GM15510 (cell line): ENCODE measurements around the gene GALNTL6.

Source experiments
- POLR2A ChIP-seq: IDR thresholded peaks from 3 replicates; pipeline ENCODE4 v1.6.1; 2011; ENCODE audit warnings: borderline replicate concordance; ENCODE audit not compliant: insufficient read length; ENCODE audit errors: extremely low read depth

Gene GALNTL6

DNA sequence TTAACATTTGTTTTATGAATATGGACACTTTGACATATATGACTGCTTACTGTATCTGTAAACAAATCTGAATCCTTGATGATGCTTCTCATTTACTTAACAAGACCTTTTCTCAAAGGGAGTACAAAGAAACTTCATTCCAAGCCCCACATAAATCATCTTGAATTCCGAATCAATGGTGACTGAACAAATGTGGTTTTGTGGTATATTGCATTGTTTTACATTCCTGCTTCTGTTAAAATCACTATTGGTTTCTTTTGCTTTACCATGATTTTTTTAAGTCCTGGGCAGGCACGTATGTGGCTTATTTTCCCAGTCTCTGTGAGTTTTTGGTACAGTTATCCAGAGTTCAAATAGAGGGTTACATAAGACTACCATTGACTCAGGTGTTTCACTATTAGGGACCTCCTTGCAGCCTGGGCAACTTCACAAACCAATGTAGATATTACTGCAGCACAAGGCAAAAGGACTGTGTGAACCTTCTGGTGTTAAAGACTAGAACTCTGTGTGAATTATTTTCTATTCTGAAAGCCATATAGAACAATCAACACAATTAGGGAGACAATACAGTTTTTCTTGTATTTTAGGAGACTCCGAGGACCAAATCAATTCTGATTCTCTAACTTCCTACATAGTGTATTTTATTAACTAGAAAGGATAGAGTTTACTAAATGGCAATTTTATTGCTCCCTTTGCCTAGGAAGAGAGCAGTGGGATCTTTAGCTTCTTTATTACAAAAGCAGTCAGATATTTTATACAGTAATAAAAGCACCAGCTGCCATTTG, 196.4 kb downstream of the GALNTL6 start:
- no peak for TF ChIP-seq POLR2A

DNA sequence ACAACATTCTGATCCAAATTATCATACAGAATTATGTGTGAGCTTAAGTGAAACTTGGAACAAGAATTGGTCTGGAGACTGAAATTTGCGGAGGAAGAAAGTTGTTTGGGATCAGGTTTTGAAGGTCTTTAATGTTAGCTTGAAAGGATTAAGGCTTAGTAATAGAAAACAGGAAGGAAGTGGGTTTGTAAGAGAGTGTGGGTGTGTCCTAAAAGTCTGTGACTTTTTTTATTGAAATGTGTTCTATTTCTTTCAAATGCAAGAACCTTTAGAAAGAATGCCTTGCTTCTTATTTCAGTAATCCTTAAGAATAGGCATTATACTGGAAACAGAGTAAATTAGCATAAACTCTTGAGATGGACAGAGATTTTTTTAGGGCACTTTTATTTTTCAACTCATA, 198.0 kb downstream of the GALNTL6 start:
- no peak for TF ChIP-seq POLR2A

DNA sequence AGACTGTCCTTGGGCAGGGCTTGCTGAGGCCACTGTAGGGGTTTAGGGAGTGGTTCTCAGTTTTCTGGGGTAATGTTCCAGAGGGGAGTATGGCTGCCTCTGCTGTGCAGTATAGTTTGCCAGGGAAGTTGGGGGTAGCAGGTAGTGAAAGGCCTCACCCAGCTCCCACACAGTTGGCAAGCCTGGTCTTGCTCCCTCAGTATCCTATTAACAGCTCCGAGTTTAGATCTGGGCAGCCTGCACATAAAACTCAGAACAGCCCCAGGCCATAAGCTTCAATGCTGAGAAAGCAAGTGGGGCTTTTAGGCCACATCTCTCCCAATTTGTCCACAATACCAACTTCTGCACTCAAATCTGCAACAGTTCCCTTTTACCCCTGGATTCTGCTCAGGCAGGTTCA, 205.2 kb downstream of the GALNTL6 start:
- TF ChIP-seq POLR2A, result no peak

DNA sequence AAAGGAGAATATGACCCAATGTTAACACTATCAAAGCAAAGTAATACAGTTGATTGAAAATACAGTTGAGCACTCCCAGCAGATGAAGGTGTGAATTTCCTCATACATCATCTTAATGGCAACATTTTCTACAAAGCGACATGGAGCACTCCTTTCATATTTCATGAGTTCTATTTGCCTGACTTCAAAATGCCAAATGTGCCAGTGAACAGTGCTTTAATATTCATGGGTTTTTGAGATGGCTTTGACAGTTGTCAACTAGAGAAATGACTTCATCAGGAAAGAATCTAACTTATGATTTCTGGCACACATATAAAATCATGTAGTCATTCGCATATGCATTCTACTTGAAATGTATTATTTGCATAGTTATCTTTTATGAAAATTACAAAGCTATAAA, 222.4 kb downstream of the GALNTL6 start:
- TF ChIP-seq POLR2A, result no peak

DNA sequence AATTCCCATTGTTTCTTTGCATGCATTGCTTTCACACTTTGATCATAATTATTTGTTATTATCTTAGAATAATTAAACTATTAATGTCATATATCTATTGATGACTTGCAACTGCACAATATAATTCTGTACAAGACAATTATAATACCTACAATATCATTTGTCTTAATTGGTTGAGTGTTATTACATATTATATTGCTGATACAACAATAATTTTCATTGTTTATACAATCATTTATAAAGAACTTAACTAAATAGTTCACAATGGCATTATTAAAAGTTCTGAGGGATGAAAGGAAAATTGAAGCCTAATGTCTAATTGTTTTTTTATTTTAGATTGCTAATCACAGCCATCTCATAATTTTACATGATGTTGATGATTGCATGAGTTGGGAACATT, 227.6 kb downstream of the GALNTL6 start:
- no peak for TF ChIP-seq POLR2A

DNA sequence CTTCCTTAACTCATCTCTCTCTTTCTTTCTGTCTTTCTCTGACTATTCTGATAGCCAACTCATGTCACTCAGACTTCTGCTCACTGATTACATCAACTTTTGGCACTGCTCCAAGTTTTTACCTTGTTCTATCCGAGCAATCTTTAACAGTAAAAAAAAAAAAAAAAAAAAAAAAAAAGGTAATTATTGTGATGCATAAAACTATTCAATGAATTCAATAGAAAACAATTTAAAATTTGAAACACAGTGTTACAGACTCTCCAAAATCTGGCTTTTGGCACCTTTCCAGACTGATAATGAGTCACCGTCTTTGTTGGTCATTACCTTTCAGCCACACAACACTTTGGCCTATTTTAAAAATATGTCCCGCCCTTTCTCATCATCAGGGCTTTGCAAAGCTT, 229.5 kb downstream of the GALNTL6 start:
- no peak for TF ChIP-seq POLR2A

DNA sequence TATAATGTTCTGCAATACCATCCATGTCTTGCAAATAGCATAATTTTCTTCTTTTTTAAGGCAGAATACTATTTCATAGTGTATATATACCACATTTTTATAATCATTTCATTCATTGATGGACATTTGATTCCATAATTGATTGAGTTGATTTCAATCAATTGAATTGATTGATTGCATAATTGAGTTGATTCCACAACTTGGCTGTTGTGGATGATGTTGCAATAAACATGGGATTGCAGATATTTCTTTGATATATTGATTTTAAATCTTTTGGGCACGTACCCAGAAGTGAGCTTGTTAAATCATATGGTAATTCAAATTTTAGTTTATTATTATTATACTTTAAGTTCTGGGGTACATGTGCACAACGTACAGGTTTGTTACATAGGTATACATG, 232.8 kb downstream of the GALNTL6 start:
- no peak for TF ChIP-seq POLR2A

DNA sequence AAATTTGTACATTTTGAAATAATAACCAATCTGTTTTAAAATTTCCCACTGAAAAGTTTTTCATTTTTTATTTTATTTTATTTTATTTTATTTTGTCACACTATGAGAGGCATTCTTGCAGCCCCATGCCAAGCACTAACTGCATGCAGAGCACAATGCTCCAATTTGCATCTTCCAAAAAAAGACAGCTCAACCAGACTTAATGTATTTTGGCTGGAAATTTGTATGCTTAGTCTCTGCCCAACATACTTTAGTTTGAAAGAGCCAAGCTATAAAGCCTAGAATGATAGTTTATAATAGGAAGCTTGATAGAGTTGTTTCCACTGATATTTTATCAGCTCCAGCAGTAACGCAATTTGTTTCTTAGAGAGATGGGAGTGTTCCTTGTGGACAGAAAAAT, 235.5 kb downstream of the GALNTL6 start:
- no peak for TF ChIP-seq POLR2A

DNA sequence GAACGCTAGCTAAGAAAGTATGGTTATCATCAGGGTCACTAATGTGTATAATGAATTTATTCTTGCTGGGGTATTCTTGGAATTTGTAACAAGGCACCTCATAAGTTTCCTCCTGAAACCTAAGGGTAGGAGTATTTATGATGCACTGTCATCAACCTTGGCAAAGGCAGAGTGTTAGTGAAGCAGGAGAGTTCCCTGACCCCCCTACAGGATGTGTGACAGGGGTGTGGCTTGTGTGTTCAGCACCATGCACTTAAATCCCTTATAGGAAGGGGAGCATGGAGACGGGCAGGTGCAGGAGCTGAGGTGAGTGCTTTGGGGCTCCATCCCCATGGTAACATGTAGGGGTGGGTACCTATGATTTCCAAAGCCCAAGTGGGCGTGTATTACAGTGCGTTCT, 237.7 kb downstream of the GALNTL6 start:
- TF ChIP-seq POLR2A, result no peak

DNA sequence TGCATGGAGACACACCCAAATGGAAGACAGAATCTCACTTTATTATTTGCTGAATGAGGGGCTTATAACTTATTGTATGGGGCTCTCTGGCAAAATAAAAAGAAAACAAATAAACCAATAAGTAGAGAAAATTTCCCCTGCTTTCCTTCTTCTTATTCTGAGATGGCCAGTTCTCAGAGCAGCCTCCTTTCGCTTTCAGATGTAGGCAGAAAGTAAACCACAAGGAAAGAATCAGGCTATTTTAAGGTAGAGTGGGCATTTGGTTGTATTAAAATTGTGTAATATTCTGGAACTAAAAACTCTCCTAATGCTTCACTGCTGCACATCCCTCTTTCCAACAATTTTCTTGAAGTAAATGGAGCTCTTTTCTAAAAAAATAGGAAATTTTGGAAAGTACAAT, 241.8 kb downstream of the GALNTL6 start:
- TF ChIP-seq POLR2A, result no peak

DNA sequence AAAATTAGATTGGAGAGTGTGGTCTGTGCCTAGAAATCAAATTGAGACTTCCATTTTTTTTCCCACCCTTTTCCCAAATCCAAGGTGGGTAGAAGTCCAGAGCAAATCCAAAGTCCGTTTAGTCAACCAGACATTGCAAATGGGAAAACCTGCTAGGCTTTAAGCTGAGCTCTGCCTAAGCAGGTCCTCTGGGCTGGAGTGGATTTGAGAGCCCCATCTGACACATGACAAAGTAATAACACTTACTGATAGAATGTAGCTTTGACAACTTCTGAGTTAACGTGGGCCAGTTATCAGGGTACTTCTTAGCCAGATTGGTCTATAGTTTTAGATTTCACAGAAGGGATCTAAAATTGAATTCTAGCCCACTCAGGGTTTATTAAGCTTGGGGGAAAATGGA, 242.3 kb downstream of the GALNTL6 start:
- no peak for TF ChIP-seq POLR2A

DNA sequence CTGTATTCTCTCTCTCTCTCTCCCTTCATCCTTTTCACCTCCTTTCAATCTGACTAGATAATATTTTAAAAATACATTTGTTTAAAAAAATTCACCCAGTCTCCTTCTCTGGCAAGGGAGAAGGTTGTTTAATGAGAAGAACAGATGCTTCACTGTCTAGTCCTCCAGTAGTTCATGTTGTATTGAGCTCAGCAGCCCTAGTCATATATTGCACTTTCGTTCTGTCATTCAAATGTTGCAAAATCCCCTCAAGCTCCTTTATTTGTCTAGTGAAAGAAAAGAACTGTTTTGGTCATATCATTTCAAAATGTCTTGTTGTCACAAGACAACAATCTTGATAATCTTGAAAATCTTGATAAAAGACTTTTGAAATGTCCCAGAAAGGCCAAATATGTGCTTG, 248.0 kb downstream of the GALNTL6 start:
- no peak for TF ChIP-seq POLR2A

DNA sequence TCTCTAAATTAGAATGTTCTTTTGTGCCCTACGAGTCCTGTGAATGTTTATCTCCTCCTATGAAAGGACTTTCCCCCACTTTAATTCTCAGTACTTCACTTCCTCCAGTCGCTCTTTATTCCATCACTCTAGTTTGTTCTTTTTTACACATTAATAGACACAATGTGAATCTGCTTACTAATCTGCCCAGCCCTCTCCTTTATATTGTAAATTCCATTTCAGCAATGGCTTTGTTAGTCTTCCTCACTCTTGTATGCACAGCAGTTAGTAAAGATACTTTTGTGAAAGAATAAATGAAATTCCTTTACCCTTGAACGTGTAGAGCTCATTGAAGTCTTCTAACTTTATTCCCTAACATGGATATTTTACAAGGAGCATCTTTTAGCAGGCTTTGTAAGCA, 255.3 kb downstream of the GALNTL6 start:
- TF ChIP-seq POLR2A, result no peak

DNA sequence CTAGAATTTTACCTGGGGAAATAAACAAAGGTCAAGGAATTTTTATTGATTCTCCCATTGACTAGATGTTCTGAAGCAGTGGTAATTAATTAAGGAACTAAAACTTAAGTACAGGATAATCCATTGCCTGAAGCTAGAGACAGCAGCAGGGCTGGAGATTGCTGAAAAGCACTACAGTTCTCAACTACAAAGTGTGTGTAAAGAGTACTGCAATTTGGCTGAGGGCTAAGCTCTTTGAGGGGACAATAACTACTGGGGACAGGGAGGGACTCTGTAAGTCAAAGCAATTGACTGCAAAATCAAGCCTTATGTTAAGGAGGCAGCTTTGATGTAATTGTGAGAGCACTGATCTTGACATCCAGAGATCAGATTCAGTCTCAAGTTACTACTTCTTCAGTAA, 260.4 kb downstream of the GALNTL6 start:
- no peak for TF ChIP-seq POLR2A

DNA sequence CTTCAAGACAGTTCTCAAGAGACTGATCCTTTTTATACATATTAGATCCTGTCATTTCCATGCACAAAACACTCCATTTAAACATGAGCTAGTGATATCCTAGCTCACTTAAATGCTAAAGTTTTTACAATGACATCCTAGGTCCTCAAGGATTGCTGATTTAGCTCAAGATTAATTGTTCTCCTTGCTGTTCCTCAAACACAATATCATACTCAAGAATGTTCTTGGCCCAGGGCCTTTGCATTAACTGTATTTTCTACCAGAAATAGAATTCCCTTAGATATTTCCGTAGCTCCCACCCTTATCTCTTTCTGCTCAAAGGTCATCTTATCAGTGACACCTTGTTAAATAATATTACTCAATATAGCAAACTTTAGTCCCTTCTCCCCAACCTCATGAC, 270.1 kb downstream of the GALNTL6 start:
- TF ChIP-seq POLR2A, result no peak

DNA sequence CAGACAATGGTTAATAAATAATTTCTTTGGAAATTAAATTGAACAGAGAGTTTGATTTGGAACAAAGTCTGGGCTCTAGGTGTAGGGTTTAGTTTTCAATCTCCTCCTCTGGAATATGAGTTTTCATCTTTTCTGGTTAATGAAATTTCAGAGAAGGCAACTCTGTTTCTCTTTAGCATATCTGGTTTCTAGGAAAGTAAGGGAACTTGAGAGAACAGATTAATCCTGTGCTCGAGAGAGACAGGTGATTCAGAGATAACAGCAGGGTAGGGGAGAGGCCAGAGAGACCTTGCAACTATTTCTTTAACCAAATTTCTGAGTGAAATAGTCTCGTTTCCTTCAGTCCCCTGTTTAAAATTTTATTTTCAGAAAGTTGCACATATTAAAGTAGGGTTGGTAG, 275.4 kb downstream of the GALNTL6 start:
- no peak for TF ChIP-seq POLR2A

DNA sequence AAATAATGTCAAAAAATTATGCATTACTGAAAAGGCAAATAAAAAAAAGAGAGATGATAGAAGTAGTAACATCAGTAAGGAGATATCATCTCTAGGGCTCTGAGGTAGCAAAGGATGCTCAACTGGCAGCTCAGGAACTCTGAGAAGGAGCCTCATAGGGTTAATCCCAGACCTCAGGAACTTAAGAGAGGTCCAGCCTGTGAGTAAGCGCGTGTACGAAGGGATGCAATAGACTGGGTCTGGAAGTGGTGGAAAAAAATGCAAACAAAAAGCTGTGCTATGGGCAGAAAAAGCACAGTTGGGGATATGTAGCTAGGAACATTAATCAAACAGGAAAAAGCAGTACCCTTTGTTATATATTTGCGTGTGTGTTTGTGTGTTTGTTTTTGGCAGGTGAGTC, 282.0 kb downstream of the GALNTL6 start:
- no peak for TF ChIP-seq POLR2A
